GM23248 (cell line): Measurements from ENCODE around the gene SOCS2.
"Not testable (repeated sequence)": the region's sequence is repeated elsewhere in the genome, so short reads cannot be mapped to it uniquely, and the experiment has no call there.

Experiments used
- EZH2 ChIP-seq: fragments of 200-600 bp; sonication (generic); IDR thresholded peaks from 2 replicates; pipeline ENCODE4 v1.6.1; 2018; ENCODE audit warnings: antibody characterized with exemption, mild to moderate bottlenecking; ENCODE audit not compliant: insufficient read depth, poor library complexity, severe bottlenecking
- EZH2phosphoT487 ChIP-seq: fragments of 200-600 bp; sonication (generic); IDR thresholded peaks from 2 replicates; pipeline ENCODE4 v1.6.1; 2018; ENCODE audit warnings: antibody characterized with exemption, moderate library complexity, mild to moderate bottlenecking, low read depth; ENCODE audit not compliant: insufficient read depth

- TF ChIP-seq EZH2, EZH2phosphoT487: not testable (repeated sequence)
Observed at GRCh38 chr12:93558685-93559084, 13.8 kb upstream of the SOCS2 start.
